H1 (cell line): ENCODE data around the gene PSMA2. TPM values are rescaled to one million over a fixed set of nuclear protein-coding genes. Genes with fewer than 3 reads are reported as not detected.

Experiments
- CTCF ChIA-PET: fragments of 300-600 bp; sonication (Branson Sonifier 250); formaldehyde crosslinking; loops from one replicate; lab custom pipeline; 2021; ENCODE audit not compliant: partially characterized antibody; lab: Charles Lee
- POLR2A ChIA-PET: fragments of 300-600 bp; sonication (Branson Sonifier 250); formaldehyde crosslinking; loops from one replicate; lab custom pipeline; 2021; ENCODE audit warnings: inconsistent platforms; ENCODE audit not compliant: partially characterized antibody; lab: Charles Lee
- DNase-seq, 2 experiments: peaks; one replicate each; pipeline versions ENCODE4 v3.0.0 to v3.0.0-alpha.2; 2010 to 2022; ENCODE audit warnings: low spot score in 2 of 2, low read depth in 1 of 2, mixed read lengths in 1 of 2
- FAIRE-seq: peaks from 2 replicates; lab custom pipeline; 2011; peaks lifted over from hg19 to GRCh38; lab: Jason Lieb, UNC
- H2AFZ ChIP-seq: 2 replicates; pipeline ENCODE4 v1.8.1; 2012; ENCODE audit warnings: low read length, inconsistent platforms
- H2AK5ac ChIP-seq: 2 replicates; pipeline ENCODE4 v1.6.1; 2013; ENCODE audit warnings: low read depth, low read length
- H2BK120ac ChIP-seq: replicated peaks from 2 replicates; pipeline ENCODE3; 2013; ENCODE audit warnings: low read depth, low read length, inconsistent platforms
- H2BK12ac ChIP-seq: 2 replicates; pipeline ENCODE4 v1.6.1; 2013; ENCODE audit warnings: low read depth, low read length
- H2BK15ac ChIP-seq: 2 replicates; pipeline ENCODE4 v1.6.1; 2013; ENCODE audit warnings: low read length
- H2BK20ac ChIP-seq: 2 replicates; pipeline ENCODE4 v1.6.1; 2013; ENCODE audit warnings: low read length
- H2BK5ac ChIP-seq: 2 replicates; pipeline ENCODE4 v1.6.1; 2013; ENCODE audit warnings: low read depth, low read length
- H3K14ac ChIP-seq: 2 replicates; pipeline ENCODE4 v1.6.1; 2013; ENCODE audit warnings: inconsistent platforms; ENCODE audit not compliant: insufficient read length
- H3K18ac ChIP-seq: 2 replicates; pipeline ENCODE4 v1.6.1; 2013; ENCODE audit warnings: low read length; ENCODE audit errors: extremely low read depth
- H3K23ac ChIP-seq: 2 replicates; pipeline ENCODE4 v1.6.1; 2013; ENCODE audit warnings: inconsistent platforms; ENCODE audit not compliant: insufficient read length
- H3K23me2 ChIP-seq: 2 replicates; pipeline ENCODE4 v1.6.1; 2013; ENCODE audit warnings: low read depth, low read length
- H3K27ac ChIP-seq: 2 replicates; pipeline ENCODE4 v1.6.1; 2011; ENCODE audit warnings: low read depth, low read length, inconsistent platforms
- H3K27me3 ChIP-seq, 4 experiments: replicated peaks in 1 of 4; 1 replicate in 1 of 4; 2 replicates in 3 of 4; pipeline versions ENCODE4 v1.6.1 to v1.8.1; 2011 to 2013; ENCODE audit warnings: low read length in 3 of 4, mild to moderate bottlenecking in 3 of 4, inconsistent platforms in 2 of 4, mixed read lengths in 2 of 4, moderate library complexity in 1 of 4; ENCODE audit not compliant: control insufficient read depth in 3 of 4, insufficient read depth in 3 of 4; ENCODE audit errors: extremely low read depth in 1 of 4
- H3K36me3 ChIP-seq, 4 experiments: 2 replicates each; pipeline versions ENCODE4 v1.6.1 to v1.8.1; 2011 to 2013; ENCODE audit warnings: mild to moderate bottlenecking in 4 of 4, low read length in 3 of 4, moderate library complexity in 2 of 4, control low read depth in 1 of 4, inconsistent platforms in 1 of 4; ENCODE audit not compliant: insufficient read depth in 4 of 4, control insufficient read depth in 2 of 4
- H3K4ac ChIP-seq: replicated peaks from 2 replicates; pipeline ENCODE3; 2013; ENCODE audit warnings: low read length, low read depth, mixed read lengths, inconsistent platforms; ENCODE audit not compliant: insufficient read length
- H3K4me1 ChIP-seq, 4 experiments: replicated peaks in 1 of 4; 1 replicate in 1 of 4; 2 replicates in 3 of 4; pipeline versions ENCODE4 v1.6.1 to v1.8.1; 2011 to 2013; ENCODE audit warnings: low read length in 3 of 4, inconsistent platforms in 2 of 4, mixed read lengths in 1 of 4; ENCODE audit not compliant: insufficient read depth in 4 of 4, control insufficient read depth in 3 of 4
- H3K4me2 ChIP-seq, 2 experiments: 2 replicates each; pipeline versions ENCODE4 v1.6.1 to v1.8.1; 2011 to 2013; ENCODE audit warnings: low read depth in 2 of 2, low read length in 2 of 2, control low read depth in 1 of 2, inconsistent platforms in 1 of 2, mild to moderate bottlenecking in 1 of 2; ENCODE audit not compliant: insufficient read depth in 1 of 2
- H3K4me3 ChIP-seq, 4 experiments: fragments of 200-600, 300-600 bp in 1 of 4; sonication (generic), shearing (Covaris generic), sonication (Bioruptor Twin) in 1 of 4; 2 replicates each; pipeline versions ENCODE4 v1.5.1 to v1.8.1; 2011 to 2016; ENCODE audit warnings: low read length in 4 of 4, low read depth in 3 of 4, control low read depth in 2 of 4, inconsistent platforms in 2 of 4, mild to moderate bottlenecking in 2 of 4, mixed read lengths in 1 of 4, moderate library complexity in 1 of 4; ENCODE audit not compliant: insufficient read depth in 2 of 4; ENCODE audit errors: extremely low read depth in 1 of 4
- H3K56ac ChIP-seq: replicated peaks from 2 replicates; pipeline ENCODE3; 2013; ENCODE audit warnings: low read depth, mild to moderate bottlenecking, mixed read lengths, low read length, inconsistent platforms; ENCODE audit not compliant: insufficient read length
- H3K79me1 ChIP-seq: 2 replicates; pipeline ENCODE4 v1.6.1; 2013; ENCODE audit warnings: low read depth, low read length, control low read depth
- H3K79me2 ChIP-seq, 2 experiments: 2 replicates each; pipeline versions ENCODE4 v1.6.1 to v1.8.1; 2012 to 2013; ENCODE audit warnings: low read length in 2 of 2, mild to moderate bottlenecking in 2 of 2, inconsistent platforms in 1 of 2; ENCODE audit not compliant: insufficient read depth in 2 of 2, control insufficient read depth in 1 of 2
- H3K9ac ChIP-seq, 4 experiments: replicated peaks in 1 of 4; 1 replicate in 1 of 4; 2 replicates in 3 of 4; pipeline versions ENCODE4 v1.6.1 to v1.8.1; 2011 to 2013; ENCODE audit warnings: low read depth in 3 of 4, low read length in 3 of 4, control low read depth in 2 of 4, mild to moderate bottlenecking in 2 of 4, moderate library complexity in 2 of 4, inconsistent platforms in 1 of 4; ENCODE audit errors: extremely low read depth in 1 of 4
- H3K9me3 ChIP-seq, 2 experiments: 2 replicates each; pipeline versions ENCODE4 v1.6.1 to v1.8.1; 2012 to 2013; ENCODE audit warnings: mild to moderate bottlenecking in 2 of 2, moderate library complexity in 2 of 2, control low read depth in 1 of 2, inconsistent platforms in 1 of 2, low read depth in 1 of 2, low read length in 1 of 2, mixed read lengths in 1 of 2; ENCODE audit not compliant: insufficient read depth in 2 of 2
- H4K20me1 ChIP-seq, 2 experiments: replicated peaks in 1 of 2; 2 replicates each; pipeline versions ENCODE3 to v1.8.1; 2011 to 2013; ENCODE audit warnings: inconsistent platforms in 2 of 2, low read length in 2 of 2, mild to moderate bottlenecking in 1 of 2; ENCODE audit not compliant: insufficient read depth in 2 of 2, control insufficient read depth in 1 of 2
- H4K5ac ChIP-seq: 2 replicates; pipeline ENCODE4 v1.6.1; 2013; ENCODE audit warnings: low read length, low read depth, mixed read lengths, inconsistent platforms; ENCODE audit not compliant: insufficient read length
- H4K8ac ChIP-seq: 2 replicates; pipeline ENCODE4 v1.8.0; 2013; ENCODE audit warnings: mild to moderate bottlenecking, moderate library complexity, low read length, inconsistent platforms; ENCODE audit not compliant: insufficient read depth; ENCODE audit errors: extremely low read depth
- H4K91ac ChIP-seq: replicated peaks from 2 replicates; pipeline ENCODE3; 2013; ENCODE audit warnings: low read length, mixed read lengths, inconsistent platforms; ENCODE audit not compliant: insufficient read length
- BACH1 ChIP-seq: IDR thresholded peaks from 2 replicates; pipeline ENCODE4 v1.6.1; 2012; ENCODE audit warnings: low read length, improper control_type of control experiment
- CEBPB ChIP-seq: IDR thresholded peaks from 2 replicates; pipeline ENCODE4 v1.6.1; 2012; ENCODE audit warnings: low read depth, low read length
- KDM1A ChIP-seq: fragments of 200-600, 300-600 bp; sonication (generic); IDR thresholded peaks from 2 replicates; pipeline ENCODE4 v1.7.1; 2016; ENCODE audit warnings: mild to moderate bottlenecking, low read length, borderline replicate concordance
- NRF1 ChIP-seq: IDR thresholded peaks from 2 replicates; pipeline ENCODE4 v1.6.1; 2011; ENCODE audit warnings: mild to moderate bottlenecking, low read depth, low read length, improper control_type of control experiment
- SIRT6 ChIP-seq: IDR thresholded peaks from one replicate; pipeline ENCODE4 v1.7.1; 2012; ENCODE audit warnings: low read length, inconsistent platforms
- SP4 ChIP-seq: IDR thresholded peaks from 2 replicates; pipeline ENCODE4 v1.6.1; 2012; ENCODE audit warnings: low read length, inconsistent platforms
- SUZ12 ChIP-seq: fragments of 200-600 bp; sonication (generic); IDR thresholded peaks from 2 replicates; pipeline ENCODE4 v1.6.1; 2012; ENCODE audit warnings: mild to moderate bottlenecking, inconsistent platforms, low read length, moderate library complexity, mixed read lengths
- TAF1 ChIP-seq: IDR thresholded peaks from 2 replicates; pipeline ENCODE4 v1.6.1; 2011; ENCODE audit warnings: mild to moderate bottlenecking, low read depth, low read length
- ZNF274 ChIP-seq: IDR thresholded peaks from 2 replicates; pipeline ENCODE4 v1.7.0; 2012; ENCODE audit warnings: low read length, borderline replicate concordance; ENCODE audit errors: extremely low read depth
- WGBS, 2 experiments: shearing (Covaris generic) in 1 of 2; methylation state at CpG; one replicate each; pipeline versions ENCODE4 v1.1.6 to v1.1.7; 2013 to 2015; ENCODE audit warnings: low lambda C conversion rate in 2 of 2, mixed read lengths in 2 of 2, inconsistent platforms in 1 of 2, low coverage in 1 of 2, missing lambda C conversion rate in 1 of 2; ENCODE audit not compliant: insufficient replicate concordance in 2 of 2, insufficient coverage in 1 of 2, insufficient read length in 1 of 2; ENCODE audit errors: extremely low coverage in 1 of 2, missing lambda C conversion rate in 1 of 2; 5-methylcytosine and 5-hydroxymethylcytosine counted together
- polyA plus RNA-seq, 7 experiments: library from polyadenylated mRNA; depleted of rRNA in 3 of 7; stranded (reverse) in 5 of 7; unstranded in 2 of 7; fragments of >200 nt in 5 of 7; fragments of 200-250 nt in 2 of 7; gene quantifications; 1 replicate in 5 of 7; 2 replicates in 1 of 7; 4 replicates in 1 of 7; pipeline versions ENCODE4 v1.2.1 to v1.2.3, GENCODE V29; 2011 to 2013; ENCODE audit warnings: missing spikeins in 2 of 7, mixed read lengths in 2 of 7
- total RNA-seq: library from RNA; stranded (reverse); fragmentation: NEBNext Ultra II Directional; extraction: Animal tissue kit (Norgen Biotek cat#: 25700); gene quantifications from 2 replicates; pipeline ENCODE4 v1.2.1, GENCODE V29; 2021

PSMA2 gene
- total and polyA plus RNA-seq, 2 of the 8 experiments (the other 6 are each of a cell fraction or from before 2014, with no cell fraction given): 211 to 259 TPM

GRCh38 chr7:42960762-42961161 lies 28.8 kb upstream of the PSMA2 start:
- CTCF ChIA-PET: interaction anchor here (1.2 to 4.1 kb wide), 5 partner anchors 14 to 301 kb away, joined by 3 to 22 read pairs (median 5); no protein-coding TSS in a partner anchor
- 0 out of 2 replicates have a peak overlapping the region, but pooled peaks have one; percentile 17 for H2AFZ ChIP-seq
- no peak overlapping the region for H3K4me2 ChIP-seq
- no peaks in the 10 kb centered on the region for H4K20me1 ChIP-seq
- H3K4me1 ChIP-seq: peaks cover 0 to 3% (median under 1%) of the 10 kb centered on the region in 4 experiments; a peak in 1 of 7 replicates
- no peak overlapping the region for H3K4ac ChIP-seq
- no peak overlapping the region for H2BK5ac ChIP-seq
- H3K36me3 ChIP-seq: no peaks in the 10 kb centered on the region; a peak in 1 of 8 replicates
- POLR2A ChIA-PET: no interaction called here
- peaks cover 10 to 26% of the 10 kb centered on the region in 2 experiments; a peak in 3 of 4 replicates for H3K9me3 ChIP-seq
- no peak overlapping the region for H3K23ac ChIP-seq
- FAIRE-seq (no peak), DNase-seq (no peak)
- H3K23me2 ChIP-seq: peaks cover 2% of the 10 kb centered on the region; the same call in 1 of the 2 replicates
- no peak overlapping the region for H2BK15ac ChIP-seq
- H3K27ac ChIP-seq: no peak overlapping the region
- no peak overlapping the region for H4K8ac ChIP-seq
- no peak overlapping the region for H4K91ac ChIP-seq
- H3K14ac ChIP-seq: no peak overlapping the region
- H2BK12ac ChIP-seq: no peak overlapping the region
- no peak overlapping the region for H2BK20ac ChIP-seq
- no peak overlapping the region for H4K5ac ChIP-seq
- H3K4me3 ChIP-seq: no peak overlapping the region
- no peak overlapping the region for H3K18ac ChIP-seq
- no peak overlapping the region for H2AK5ac ChIP-seq
- no peaks in the 10 kb centered on the region for H3K79me1 ChIP-seq
- no peaks in the 10 kb centered on the region for H3K27me3 ChIP-seq
- H3K56ac ChIP-seq: no peak overlapping the region
- 84% methylated on average over 2 of the region's 2 CpGs; no CpG with 5 or more reads in 1 of the 2 experiments for WGBS, 2 experiments
- no peaks in the 10 kb centered on the region for H3K79me2 ChIP-seq
- H2BK120ac ChIP-seq: no peak overlapping the region
- H3K9ac ChIP-seq: no peak overlapping the region
- TF ChIP-seq TAF1 (no peak), BACH1 (no peak), ZNF274 (no peak), KDM1A (no peak), CEBPB (no peak), SP4 (no peak), NRF1 (no peak), SIRT6 (no peak), SUZ12 (no peak)
